H9 (cell line): ENCODE measurements around the gene ASTN2. TPM values are rescaled to one million over a fixed set of nuclear protein-coding genes. Genes with fewer than 3 reads are reported as not detected.

Experiments
- DNase-seq: peaks from one replicate; pipeline ENCODE4 v3.0.0-alpha.2; 2017
- H2AFZ ChIP-seq: one replicate; pipeline ENCODE4 v1.6.1; 2013; ENCODE audit warnings: mild to moderate bottlenecking, low read length, control low read depth, moderate library complexity
- H2AK5ac ChIP-seq: 2 replicates; pipeline ENCODE4 v1.6.1; 2013; ENCODE audit warnings: low read length, control low read depth, mixed read lengths; ENCODE audit not compliant: insufficient read length
- H2BK120ac ChIP-seq: one replicate; pipeline ENCODE4 v1.6.1; 2013; ENCODE audit warnings: low read depth, mild to moderate bottlenecking, low read length, control low read depth, inconsistent platforms; ENCODE audit not compliant: poor library complexity, severe bottlenecking
- H2BK12ac ChIP-seq: 2 replicates; pipeline ENCODE4 v1.6.1; 2013; ENCODE audit warnings: low read length, control low read depth, mixed read lengths, low read depth; ENCODE audit not compliant: insufficient read length
- H2BK15ac ChIP-seq: 2 replicates; pipeline ENCODE4 v1.6.1; 2013; ENCODE audit warnings: low read depth, low read length, control low read depth
- H2BK20ac ChIP-seq: one replicate; pipeline ENCODE4 v1.6.1; 2013; ENCODE audit warnings: low read depth, mild to moderate bottlenecking, low read length, control low read depth, inconsistent platforms; ENCODE audit not compliant: poor library complexity, severe bottlenecking
- H2BK5ac ChIP-seq: 2 replicates; pipeline ENCODE4 v1.6.1; 2013; ENCODE audit warnings: low read length, control low read depth, mixed read lengths; ENCODE audit not compliant: insufficient read length
- H3K14ac ChIP-seq: 2 replicates; pipeline ENCODE4 v1.6.1; 2013; ENCODE audit warnings: low read length, control low read depth; ENCODE audit not compliant: insufficient read depth
- H3K18ac ChIP-seq: 2 replicates; pipeline ENCODE4 v1.6.1; 2013; ENCODE audit warnings: low read depth, mild to moderate bottlenecking, mixed read lengths, low read length, control low read depth; ENCODE audit not compliant: insufficient read length
- H3K23ac ChIP-seq: 2 replicates; pipeline ENCODE4 v1.6.1; 2013; ENCODE audit warnings: low read length, control low read depth, mixed read lengths, low read depth; ENCODE audit not compliant: insufficient read length
- H3K23me2 ChIP-seq: 2 replicates; pipeline ENCODE4 v1.6.1; 2013; ENCODE audit warnings: low read depth, mild to moderate bottlenecking, mixed read lengths, low read length, control low read depth; ENCODE audit not compliant: insufficient read length, poor library complexity, severe bottlenecking
- H3K27ac ChIP-seq: 2 replicates; pipeline ENCODE4 v1.5.1; 2013; ENCODE audit warnings: low read length, control low read depth, mixed read lengths, low read depth; ENCODE audit not compliant: insufficient read length
- H3K27me3 ChIP-seq: 2 replicates; pipeline ENCODE4 v1.6.1; 2013; ENCODE audit warnings: low read length, control low read depth, inconsistent platforms; ENCODE audit not compliant: insufficient read depth
- H3K4ac ChIP-seq: 2 replicates; pipeline ENCODE4 v1.6.1; 2013; ENCODE audit warnings: low read depth, mild to moderate bottlenecking, control low read depth, inconsistent platforms, low read length, moderate library complexity
- H3K4me1 ChIP-seq: 2 replicates; pipeline ENCODE4 v1.6.1; 2013; ENCODE audit warnings: low read length, control low read depth, inconsistent platforms; ENCODE audit not compliant: insufficient read depth
- H3K4me2 ChIP-seq: 2 replicates; pipeline ENCODE4 v1.6.1; 2013; ENCODE audit warnings: low read length, control low read depth, mixed read lengths; ENCODE audit not compliant: insufficient read length, insufficient read depth
- H3K56ac ChIP-seq: 2 replicates; pipeline ENCODE4 v1.6.1; 2013; ENCODE audit warnings: low read depth, mild to moderate bottlenecking, mixed read lengths, low read length, control low read depth; ENCODE audit not compliant: insufficient read length
- H3K79me1 ChIP-seq: 2 replicates; pipeline ENCODE4 v1.6.1; 2013; ENCODE audit warnings: low read depth, mild to moderate bottlenecking, moderate library complexity, low read length, control low read depth, inconsistent platforms; ENCODE audit not compliant: insufficient read depth, poor library complexity, severe bottlenecking
- H3K79me2 ChIP-seq: 2 replicates; pipeline ENCODE4 v1.6.1; 2013; ENCODE audit warnings: low read length, control low read depth, inconsistent platforms; ENCODE audit not compliant: insufficient read depth
- H3K9ac ChIP-seq: 2 replicates; pipeline ENCODE4 v1.6.1; 2013; ENCODE audit warnings: low read length, control low read depth, mixed read lengths; ENCODE audit not compliant: insufficient read length; ENCODE audit errors: extremely low read depth
- H3K9me3 ChIP-seq: one replicate; pipeline ENCODE4 v1.6.1; 2013; ENCODE audit warnings: low read depth, low read length, inconsistent platforms; ENCODE audit not compliant: control insufficient read depth
- H3T11ph ChIP-seq: one replicate; pipeline ENCODE4 v1.6.1; 2013; ENCODE audit warnings: mild to moderate bottlenecking, low read length, control low read depth, inconsistent platforms
- H4K20me1 ChIP-seq: one replicate; pipeline ENCODE4 v1.6.1; 2013; ENCODE audit not compliant: control insufficient read depth, insufficient read length, insufficient read depth
- H4K5ac ChIP-seq: 2 replicates; pipeline ENCODE4 v1.6.1; 2013; ENCODE audit warnings: low read depth, mild to moderate bottlenecking, mixed read lengths, low read length, control low read depth; ENCODE audit not compliant: insufficient read length
- H4K8ac ChIP-seq: replicated peaks from 2 replicates; pipeline ENCODE4 v1.6.1; 2013; ENCODE audit warnings: low read length, control low read depth, mixed read lengths, low read depth; ENCODE audit not compliant: insufficient read length
- H4K91ac ChIP-seq: 2 replicates; pipeline ENCODE4 v1.6.1; 2013; ENCODE audit warnings: low read depth, mild to moderate bottlenecking, moderate library complexity, mixed read lengths, low read length, control low read depth; ENCODE audit not compliant: insufficient read length
- H3K27ac Mint-ChIP-seq, 3 experiments: 2 replicates in 2 of 3; 3 replicates in 1 of 3; pipeline ENCODE4 v1.8.0; 2020 to 2021; ENCODE audit warnings: mixed read lengths in 3 of 3, mild to moderate bottlenecking in 1 of 3, moderate library complexity in 1 of 3
- H3K27me3 Mint-ChIP-seq: 2 replicates; pipeline ENCODE4 v1.8.0; 2021; ENCODE audit warnings: low read depth, mild to moderate bottlenecking, moderate library complexity, mixed read lengths
- H3K36me3 Mint-ChIP-seq, 3 experiments: 2 replicates in 2 of 3; 3 replicates in 1 of 3; pipeline ENCODE4 v1.8.0; 2020 to 2021; ENCODE audit warnings: low read depth in 3 of 3, mixed read lengths in 3 of 3; ENCODE audit not compliant: insufficient read depth in 1 of 3
- H3K4me1 Mint-ChIP-seq, 2 experiments: 2 replicates each; pipeline ENCODE4 v1.8.0; 2020; ENCODE audit warnings: mixed read lengths in 2 of 2
- H3K4me3 Mint-ChIP-seq, 2 experiments: 2 replicates in 1 of 2; 3 replicates in 1 of 2; pipeline ENCODE4 v1.8.0; 2020 to 2021; ENCODE audit warnings: mild to moderate bottlenecking in 2 of 2, mixed read lengths in 2 of 2, moderate library complexity in 1 of 2
- H3K9me3 Mint-ChIP-seq, 2 experiments: 2 replicates in 1 of 2; 3 replicates in 1 of 2; pipeline ENCODE4 v1.8.0; 2020; ENCODE audit warnings: mild to moderate bottlenecking in 2 of 2, mixed read lengths in 2 of 2, moderate library complexity in 1 of 2
- WGBS: extraction: QIAGEN DNeasy Blood & Tissue Kit; methylation state at CpG from one replicate; pipeline ENCODE4 v1.1.7; 2013; ENCODE audit warnings: missing lambda C conversion rate, low lambda C conversion rate, mixed read lengths; ENCODE audit not compliant: insufficient read length; ENCODE audit errors: extremely low coverage; 5-methylcytosine and 5-hydroxymethylcytosine counted together
- total RNA-seq: library from RNA; stranded (reverse); gene quantifications from 2 replicates; pipeline ENCODE4 v1.2.1, GENCODE V29; 2021
- TF ChIP-seq, protein P1 (sequence below): fragments of 200-600 bp; sonication (generic); conservative IDR thresholded peaks from 3 replicates; pipeline ENCODE4 v1.8.0; 2021; ENCODE audit warnings: antibody characterized with exemption, mild to moderate bottlenecking

Gene ASTN2
- total RNA-seq, 1 experiment from 2014 or later = 9.7 TPM

DNA sequence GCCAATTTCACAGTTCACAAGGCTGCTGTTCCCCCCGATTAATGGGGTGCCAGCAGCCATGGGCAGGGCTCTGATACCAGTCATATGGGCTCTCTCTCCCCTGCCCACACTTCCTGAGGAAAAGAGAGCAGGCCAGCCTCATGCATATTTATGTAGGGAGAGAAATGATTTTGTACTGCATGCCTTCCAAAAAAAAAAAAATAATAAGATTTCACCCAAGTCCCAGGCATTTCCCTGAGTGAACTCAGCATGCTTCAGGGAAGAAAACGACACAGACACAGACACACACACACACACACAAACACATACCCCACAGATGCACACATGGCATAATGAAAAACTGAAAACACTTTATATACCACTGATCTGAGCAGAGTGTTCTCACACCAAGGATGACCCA, 232.8 kb downstream of the ASTN2 start:
- H3K4me1 Mint-ChIP-seq = peaks cover 3 to 7% of the 10 kb centered on the region in 2 experiments; a peak in 3 of 4 replicates
- no peak overlapping the region for H3K9ac ChIP-seq
- no peaks in the 10 kb centered on the region for H3K23me2 ChIP-seq
- peaks cover 6 to 11% of the 10 kb centered on the region in 2 experiments for H3K9me3 Mint-ChIP-seq
- no CpG with 5 or more reads among the region's 2 CpGs for WGBS
- H3K27ac Mint-ChIP-seq = 0 out of 7 replicates have a peak overlapping the region, but pooled peaks of 1 of the 3 experiments have one; percentile 32
- H2BK5ac ChIP-seq = no peak overlapping the region
- no peaks in the 10 kb centered on the region for H3K79me2 ChIP-seq
- no peak overlapping the region for H4K8ac ChIP-seq
- no peak overlapping the region for H3T11ph ChIP-seq
- no peak overlapping the region for H4K5ac ChIP-seq
- H3K4me3 Mint-ChIP-seq = no peak overlapping the region
- H3K4ac ChIP-seq = no peak overlapping the region
- no peaks in the 10 kb centered on the region for H4K20me1 ChIP-seq
- no peak overlapping the region for H2BK120ac ChIP-seq
- H3K27ac ChIP-seq = no peak overlapping the region
- no peak overlapping the region for H2BK12ac ChIP-seq
- TF ChIP-seq, protein P1, sequence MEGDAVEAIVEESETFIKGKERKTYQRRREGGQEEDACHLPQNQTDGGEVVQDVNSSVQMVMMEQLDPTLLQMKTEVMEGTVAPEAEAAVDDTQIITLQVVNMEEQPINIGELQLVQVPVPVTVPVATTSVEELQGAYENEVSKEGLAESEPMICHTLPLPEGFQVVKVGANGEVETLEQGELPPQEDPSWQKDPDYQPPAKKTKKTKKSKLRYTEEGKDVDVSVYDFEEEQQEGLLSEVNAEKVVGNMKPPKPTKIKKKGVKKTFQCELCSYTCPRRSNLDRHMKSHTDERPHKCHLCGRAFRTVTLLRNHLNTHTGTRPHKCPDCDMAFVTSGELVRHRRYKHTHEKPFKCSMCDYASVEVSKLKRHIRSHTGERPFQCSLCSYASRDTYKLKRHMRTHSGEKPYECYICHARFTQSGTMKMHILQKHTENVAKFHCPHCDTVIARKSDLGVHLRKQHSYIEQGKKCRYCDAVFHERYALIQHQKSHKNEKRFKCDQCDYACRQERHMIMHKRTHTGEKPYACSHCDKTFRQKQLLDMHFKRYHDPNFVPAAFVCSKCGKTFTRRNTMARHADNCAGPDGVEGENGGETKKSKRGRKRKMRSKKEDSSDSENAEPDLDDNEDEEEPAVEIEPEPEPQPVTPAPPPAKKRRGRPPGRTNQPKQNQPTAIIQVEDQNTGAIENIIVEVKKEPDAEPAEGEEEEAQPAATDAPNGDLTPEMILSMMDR = no peak
- H3K9me3 ChIP-seq = no peaks in the 10 kb centered on the region
- H3K14ac ChIP-seq = no peak overlapping the region
- no peak for DNase-seq
- peaks cover 5 to 12% (median 6%) of the 10 kb centered on the region in 3 experiments for H3K36me3 Mint-ChIP-seq
- H3K27me3 ChIP-seq = no peaks in the 10 kb centered on the region
- no peak overlapping the region for H3K23ac ChIP-seq
- no peak overlapping the region for H2AFZ ChIP-seq
- H3K18ac ChIP-seq = no peak overlapping the region
- no peak overlapping the region for H3K4me2 ChIP-seq
- no peak overlapping the region for H4K91ac ChIP-seq
- H3K27me3 Mint-ChIP-seq = no peaks in the 10 kb centered on the region
- no peak overlapping the region for H2BK20ac ChIP-seq
- no peaks in the 10 kb centered on the region for H3K4me1 ChIP-seq
- H2BK15ac ChIP-seq = no peak overlapping the region
- H3K79me1 ChIP-seq = no peaks in the 10 kb centered on the region
- H2AK5ac ChIP-seq = no peak overlapping the region
- H3K56ac ChIP-seq = no peak overlapping the region
